Measurements from ENCODE around the gene TUBB4B. TPM values are rescaled to one million over a fixed set of nuclear protein-coding genes. Genes with fewer than 3 reads are reported as not detected.
"Not testable (repeated sequence)": the region's sequence is repeated elsewhere in the genome, so short reads cannot be mapped to it uniquely, and the experiment has no call there.

TUBB4B gene
- polyA plus RNA-seq, 4 donors: 343 to 454 (median 348) TPM

- DNase-seq (ENCODE audit: low read depth in 4 of 4, low spot score in 3 of 4): no peak
Measured at GRCh38 chr9:137235424-137236237, 5.5 kb upstream of the TUBB4B start.

GRCh38 chr9:137236238-137236935 is 4.7 kb upstream of the TUBB4B start:
- peak; percentile 67 to 81 (median 72) for DNase-seq (ENCODE audit: low read depth in 4 of 4, low spot score in 3 of 4)

- no peak for DNase-seq (ENCODE audit: low read depth in 4 of 4, low spot score in 3 of 4)
Measured at GRCh38 chr9:137236936-137237421, 4.1 kb upstream of the TUBB4B start.

- no peak for DNase-seq (ENCODE audit: low read depth in 4 of 4, low spot score in 3 of 4)
Measured at GRCh38 chr9:137237759-137238726, 3.0 kb upstream of the TUBB4B start.

- DNase-seq (ENCODE audit: low read depth in 4 of 4, low spot score in 3 of 4): not testable (repeated sequence)
Measured at GRCh38 chr9:137239541-137240200, 1.4 kb upstream of the TUBB4B start.

- peak in 2 of 4 donors; percentile 49 to 53 for DNase-seq (ENCODE audit: low read depth in 4 of 4, low spot score in 3 of 4)
Measured at GRCh38 chr9:137240318-137240840, 708 bp upstream of the TUBB4B start.

GRCh38 chr9:137241490-137242268 is 592 bp downstream of the TUBB4B start:
- DNase-seq (ENCODE audit: low read depth in 4 of 4, low spot score in 3 of 4): no peak

GRCh38 chr9:137242269-137243203 is 1.4 kb downstream of the TUBB4B start:
- no peak for DNase-seq (ENCODE audit: low read depth in 4 of 4, low spot score in 3 of 4)

GRCh38 chr9:137243266-137243625 is 2.2 kb downstream of the TUBB4B start:
- not testable (repeated sequence) for DNase-seq (ENCODE audit: low read depth in 4 of 4, low spot score in 3 of 4)

GRCh38 chr9:137243626-137244485 is 2.8 kb downstream of the TUBB4B start:
- DNase-seq (ENCODE audit: low read depth in 4 of 4, low spot score in 3 of 4): no peak

- DNase-seq (ENCODE audit: low read depth in 4 of 4, low spot score in 3 of 4): no peak
Measured at GRCh38 chr9:137244486-137245449, 3.7 kb downstream of the TUBB4B start.

- no peak for DNase-seq (ENCODE audit: low read depth in 4 of 4, low spot score in 3 of 4)
Measured at GRCh38 chr9:137245450-137246421, 4.6 kb downstream of the TUBB4B start.

GRCh38 chr9:137247135-137247915 is 6.2 kb downstream of the TUBB4B start:
- DNase-seq (ENCODE audit: low read depth in 4 of 4, low spot score in 3 of 4): no peak

GRCh38 chr9:137247916-137248175 is 6.8 kb downstream of the TUBB4B start:
- no peak for DNase-seq (ENCODE audit: low read depth in 4 of 4, low spot score in 3 of 4)
